ENCODE results near the gene ERBIN.

- TF ChIP-seq E2F4 (IDR thresholded peaks at IDR 0.05; ENCODE audit: low read depth, low read length) (no peak), CTCF (IDR thresholded peaks at IDR 0.05 in 2 of 3, conservative IDR thresholded peaks at IDR 0.05 in 1 of 3; ENCODE audit: control insufficient read depth in 2 of 3, extremely low read depth in 1 of 3, insufficient read depth in 1 of 3, low read depth in 3 of 3, low read length in 3 of 3) (no peak), MEF2A (IDR thresholded peaks at IDR 0.05; ENCODE audit: insufficient read depth, low read depth, low read length) (no peak), EZH2 (IDR thresholded peaks at IDR 0.05; ENCODE audit: borderline replicate concordance, control insufficient read depth, low read depth, low read length) (no peak), POLR2A (IDR thresholded peaks at IDR 0.05; ENCODE audit: low read depth, low read length) (no peak), ZZZ3 (IDR thresholded peaks at IDR 0.05; ENCODE audit: control insufficient read depth, insufficient read length, low read depth) (no peak), SP1 (IDR thresholded peaks at IDR 0.05; ENCODE audit: low read depth, low read length) (no peak)
- TF ChIP-seq, protein P1, sequence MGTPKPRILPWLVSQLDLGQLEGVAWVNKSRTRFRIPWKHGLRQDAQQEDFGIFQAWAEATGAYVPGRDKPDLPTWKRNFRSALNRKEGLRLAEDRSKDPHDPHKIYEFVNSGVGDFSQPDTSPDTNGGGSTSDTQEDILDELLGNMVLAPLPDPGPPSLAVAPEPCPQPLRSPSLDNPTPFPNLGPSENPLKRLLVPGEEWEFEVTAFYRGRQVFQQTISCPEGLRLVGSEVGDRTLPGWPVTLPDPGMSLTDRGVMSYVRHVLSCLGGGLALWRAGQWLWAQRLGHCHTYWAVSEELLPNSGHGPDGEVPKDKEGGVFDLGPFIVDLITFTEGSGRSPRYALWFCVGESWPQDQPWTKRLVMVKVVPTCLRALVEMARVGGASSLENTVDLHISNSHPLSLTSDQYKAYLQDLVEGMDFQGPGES (IDR thresholded peaks at IDR 0.05), result no peak
Measured at GRCh38 chr5:65992630-65993029, 66.3 kb downstream of the ERBIN start.

Data from GM12878 (cell line).